Hematopoietic multipotent progenitor cell treated with erythropoietin and hydrocortisone succinate and interleukin-3 and kit ligand, for 6 days (in vitro differentiated cells): ENCODE results near the gene CRYBG1.

Experiments used
- DNase-seq: peaks from one replicate; pipeline ENCODE4 v3.0.0-alpha.2; 2015

CRYBG1 gene

DNA sequence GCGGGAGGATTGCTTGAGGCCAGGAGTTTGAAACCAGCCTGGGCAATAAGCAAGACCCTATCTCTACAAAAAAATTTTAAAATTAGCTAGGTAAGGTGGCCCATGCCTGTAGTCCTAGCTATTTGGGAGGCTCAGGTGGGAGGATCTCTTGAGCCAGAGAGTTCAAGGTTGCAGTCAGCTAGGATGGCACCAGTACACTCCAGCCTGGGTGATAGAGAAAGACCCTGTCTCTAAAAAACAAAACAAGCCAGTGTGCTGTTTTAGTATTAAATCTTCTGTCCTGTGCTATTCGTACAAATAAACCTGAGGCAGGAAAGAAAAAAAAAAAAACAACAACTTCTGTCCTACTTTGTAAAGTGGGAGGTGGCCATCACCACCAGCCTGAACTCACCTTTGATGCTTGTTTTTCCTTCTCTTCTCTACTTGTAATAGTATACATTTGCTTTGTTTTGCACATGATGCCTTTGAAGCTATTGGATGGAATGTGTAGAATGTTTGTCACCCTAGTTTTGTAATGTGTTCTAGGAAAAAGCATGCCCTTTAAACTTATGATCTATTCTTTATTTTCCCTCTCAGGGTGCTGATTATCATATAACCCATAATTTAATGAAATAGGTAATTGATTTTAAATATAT is 102.5 kb downstream of the CRYBG1 start:
- no peak for DNase-seq

GRCh38 chr6:106466211-106466610 is 105.7 kb downstream of the CRYBG1 start:
- no peak for DNase-seq

DNA sequence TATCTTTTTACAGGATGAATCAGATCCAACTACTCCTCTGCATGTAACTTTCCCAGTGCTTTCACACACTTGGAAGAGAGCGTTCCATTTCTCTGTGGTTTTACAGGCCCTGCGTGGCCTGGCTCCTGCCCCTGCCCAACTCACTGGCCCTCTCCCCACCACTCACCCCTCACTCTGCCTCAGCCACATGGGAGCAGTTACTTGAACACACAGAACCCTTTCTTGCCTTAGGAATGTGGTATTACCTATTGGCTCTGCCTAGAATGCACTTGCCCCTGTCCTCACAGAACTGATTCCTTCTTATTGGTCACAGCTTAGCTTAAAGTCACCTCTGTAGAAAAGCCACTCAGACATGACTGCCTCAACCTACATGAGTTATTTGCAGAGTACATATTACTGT is 108.4 kb downstream of the CRYBG1 start:
- DNase-seq, result no peak

DNA sequence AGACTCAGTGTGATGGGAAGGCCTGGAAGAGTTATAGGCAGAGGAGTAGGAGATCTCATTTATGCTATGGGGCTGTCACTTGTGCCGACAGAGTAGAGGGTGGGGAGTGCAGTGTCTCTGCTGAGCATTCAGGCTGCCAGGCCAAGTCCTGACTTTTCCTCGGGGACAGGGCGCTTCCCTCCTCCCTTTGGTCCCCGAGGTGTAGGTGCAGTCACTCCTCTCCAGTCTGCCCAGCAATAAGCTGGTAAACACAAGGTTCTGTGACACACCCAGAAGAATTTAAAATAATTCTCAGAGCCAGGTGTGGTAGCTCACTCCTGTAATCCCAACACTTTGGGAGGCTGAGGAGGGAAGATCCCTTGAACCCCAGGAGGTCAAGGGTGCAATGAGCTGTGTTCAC is 109.4 kb downstream of the CRYBG1 start:
- no peak for DNase-seq

DNA sequence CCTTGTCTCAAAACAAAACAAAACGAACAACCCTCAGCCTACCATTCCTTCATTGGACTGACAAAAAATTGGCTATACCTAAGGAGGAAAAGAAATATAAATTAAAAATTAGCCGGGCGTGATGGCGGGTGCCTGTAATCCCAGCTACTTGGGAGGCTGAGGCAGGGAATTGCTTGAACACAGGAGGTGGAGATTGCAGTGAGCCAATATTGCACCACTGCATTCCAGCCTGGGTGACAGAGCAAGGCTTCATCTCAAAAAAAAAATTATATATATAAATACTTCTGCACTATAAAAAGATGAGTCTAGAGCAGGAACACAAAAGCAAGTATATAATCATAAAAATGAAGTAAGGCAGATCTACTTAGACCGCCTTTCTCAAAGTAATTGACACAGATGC is 109.8 kb downstream of the CRYBG1 start:
- no peak for DNase-seq

- no peak for DNase-seq
These were observed 110.3 kb downstream of the CRYBG1 start for GRCh38 chr6:106470811-106471210.

DNA sequence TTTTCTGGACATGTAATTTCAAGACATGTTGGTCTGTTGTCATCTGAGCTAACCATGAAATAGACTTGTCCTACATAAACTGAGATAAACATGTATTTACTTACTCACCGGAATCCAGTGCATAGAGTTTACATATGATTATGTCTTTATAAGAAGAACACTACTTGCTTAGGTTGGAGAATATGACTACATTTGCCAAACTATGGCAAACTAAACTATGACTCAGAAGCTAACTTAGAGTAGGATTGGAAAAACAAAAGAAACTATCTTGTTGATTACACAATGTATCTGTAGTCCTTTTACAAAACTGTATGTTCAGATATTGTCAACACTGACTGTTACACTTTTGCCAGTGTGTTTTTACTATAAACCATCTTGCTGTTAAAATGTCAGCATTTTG is 113.3 kb downstream of the CRYBG1 start:
- no peak for DNase-seq

- no peak for DNase-seq
These were observed 113.9 kb downstream of the CRYBG1 start for GRCh38 chr6:106474466-106474865.

GRCh38 chr6:106475284-106475683 is 114.8 kb downstream of the CRYBG1 start:
- DNase-seq, result no peak

GRCh38 chr6:106476331-106477105 is 116.0 kb downstream of the CRYBG1 start:
- no peak for DNase-seq

DNA sequence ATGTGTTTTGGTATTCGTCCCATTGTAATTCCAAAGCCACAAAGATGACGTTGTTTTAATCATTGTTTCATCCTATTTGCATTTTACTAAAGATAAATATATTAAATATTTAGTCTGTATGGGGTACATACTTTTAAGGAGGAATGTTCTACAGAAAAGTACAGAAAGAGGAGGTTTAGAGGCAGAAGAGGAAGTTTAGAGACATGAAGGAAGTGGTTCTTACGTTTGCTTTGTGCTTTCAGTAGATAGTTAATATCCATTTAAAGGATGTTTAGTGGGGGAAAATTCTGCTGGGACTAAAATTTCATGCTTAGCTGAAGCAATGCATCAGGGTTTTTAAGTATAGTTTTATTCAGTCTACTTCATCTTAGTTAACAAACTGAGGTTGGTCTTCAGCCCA is 116.6 kb downstream of the CRYBG1 start:
- peak; percentile 55 for DNase-seq

- peak; percentile 71 for DNase-seq
These were observed 117.3 kb downstream of the CRYBG1 start for GRCh38 chr6:106477790-106478189.

GRCh38 chr6:106486236-106486635 is 125.7 kb downstream of the CRYBG1 start:
- no peak for DNase-seq

GRCh38 chr6:106488494-106489370 is 128.2 kb downstream of the CRYBG1 start:
- peak; percentile 92 for DNase-seq

DNA sequence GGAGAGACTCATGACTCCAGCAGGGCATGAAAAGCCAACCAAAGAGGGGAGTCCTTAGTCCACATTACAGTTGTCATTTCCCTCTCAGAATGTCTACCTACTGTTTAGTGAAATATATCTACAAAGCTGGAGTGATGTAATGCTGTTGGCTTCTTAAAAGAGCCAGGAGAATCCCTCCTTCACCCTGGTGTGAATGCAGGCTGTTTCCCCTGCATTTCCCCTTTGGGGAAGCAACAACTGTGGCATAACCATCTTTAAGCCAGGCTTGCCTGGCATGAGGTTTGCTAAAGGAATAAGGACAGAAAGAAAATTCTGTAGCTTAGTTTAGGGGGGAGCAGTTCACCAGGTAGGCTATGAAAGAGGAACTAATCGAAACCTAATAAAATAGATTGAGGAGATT is 129.5 kb downstream of the CRYBG1 start:
- DNase-seq, result peak; percentile 35

GRCh38 chr6:106490436-106490835 is 129.9 kb downstream of the CRYBG1 start:
- no peak for DNase-seq

DNA sequence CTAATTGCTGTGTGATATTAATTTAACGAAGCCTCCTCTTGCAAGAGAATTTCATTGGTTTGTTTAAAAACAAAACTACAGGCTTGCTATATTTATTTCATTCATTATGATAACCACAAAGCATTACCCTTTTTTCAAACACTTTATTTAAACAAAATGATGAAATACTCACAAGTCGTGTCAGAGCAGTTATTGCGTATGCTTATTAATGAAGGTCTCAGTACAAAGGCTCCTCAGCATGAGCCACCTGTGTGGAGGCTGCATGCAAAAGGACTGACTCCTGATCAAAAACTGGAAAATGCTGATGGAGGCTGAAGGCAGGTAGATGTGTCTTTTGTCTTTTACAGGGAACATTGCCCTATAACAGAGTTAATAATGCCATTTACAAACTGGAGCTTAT is 130.5 kb downstream of the CRYBG1 start:
- DNase-seq, result no peak

GRCh38 chr6:106495014-106495413 is 134.5 kb downstream of the CRYBG1 start:
- peak; percentile 33 for DNase-seq

DNA sequence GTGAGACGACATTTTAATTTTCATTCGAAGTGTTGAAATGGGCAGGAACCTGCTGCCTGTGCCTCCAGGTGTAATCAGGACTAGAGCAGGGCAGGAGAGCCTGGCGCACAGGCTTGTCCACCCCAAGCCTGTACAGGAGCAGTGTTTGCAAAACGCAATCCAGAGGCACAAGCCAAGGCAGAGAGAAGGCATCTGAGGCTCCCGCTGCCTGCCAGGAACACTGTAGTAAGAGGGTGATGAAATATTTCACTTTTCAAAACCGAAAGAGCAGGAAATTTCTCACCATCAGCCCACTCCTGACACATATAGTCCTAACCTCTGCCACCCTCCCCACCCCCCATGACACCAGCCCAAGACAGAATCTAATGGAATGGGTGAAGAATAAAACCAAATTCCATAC is 136.3 kb downstream of the CRYBG1 start:
- DNase-seq, result no peak

GRCh38 chr6:106501960-106502371 is 141.4 kb downstream of the CRYBG1 start:
- no peak for DNase-seq

- no peak for DNase-seq
These were observed 142.0 kb downstream of the CRYBG1 start for GRCh38 chr6:106502559-106502958.

DNA sequence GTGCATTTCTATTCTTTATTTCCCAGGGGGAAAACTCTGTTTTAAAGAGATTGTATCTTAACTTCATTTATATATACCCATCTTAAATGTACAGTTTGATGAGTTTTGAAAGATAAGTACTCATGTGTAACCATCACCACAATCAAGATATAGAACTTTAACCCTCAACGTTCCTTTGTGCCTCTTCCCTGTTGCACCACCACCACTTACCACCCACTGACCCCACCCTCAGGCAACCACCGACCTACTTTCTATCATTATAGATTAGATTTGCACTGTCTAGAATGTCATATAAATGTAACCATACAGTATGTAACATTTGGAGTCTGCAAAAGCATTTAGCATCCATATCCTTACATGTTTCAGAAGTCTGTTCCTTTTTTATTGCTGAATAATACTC is 147.8 kb downstream of the CRYBG1 start:
- peak; percentile 40 for DNase-seq

- DNase-seq, result no peak
These were observed 148.3 kb downstream of the CRYBG1 start for GRCh38 chr6:106508834-106509233.
